Eye (tissue), 1 donor: ENCODE data around the gene FRMD5.

ENCODE experiments used
- DNase-seq: peaks from one replicate; pipeline ENCODE4 v3.0.0-alpha.2; 2015

Gene FRMD5

GRCh38 chr15:44159492-44159891 lies 35.6 kb downstream of the FRMD5 start:
- DNase-seq, result no peak

- DNase-seq, result no peak
Observed at GRCh38 chr15:44158111-44158510, 37.0 kb downstream of the FRMD5 start.

- DNase-seq, result peak; percentile 13
Observed at GRCh38 chr15:44157679-44158078, 37.4 kb downstream of the FRMD5 start.

GRCh38 chr15:44153352-44153751 lies 41.7 kb downstream of the FRMD5 start:
- DNase-seq, result no peak

- DNase-seq, result no peak
Observed at GRCh38 chr15:44149224-44149623, 45.8 kb downstream of the FRMD5 start.

GRCh38 chr15:44148580-44148979 lies 46.5 kb downstream of the FRMD5 start:
- DNase-seq, result no peak

GRCh38 chr15:44147636-44148035 lies 47.4 kb downstream of the FRMD5 start:
- DNase-seq, result no peak

- no peak for DNase-seq
Observed at GRCh38 chr15:44145495-44145894, 49.6 kb downstream of the FRMD5 start.

- DNase-seq, result no peak
Observed at GRCh38 chr15:44144992-44145391, 50.1 kb downstream of the FRMD5 start.

- DNase-seq, result no peak
Observed at GRCh38 chr15:44144184-44144583, 50.9 kb downstream of the FRMD5 start.

- no peak for DNase-seq
Observed at GRCh38 chr15:44137750-44138149, 57.3 kb downstream of the FRMD5 start.

GRCh38 chr15:44136991-44137477 lies 58.0 kb downstream of the FRMD5 start:
- no peak for DNase-seq

- DNase-seq, result no peak
Observed at GRCh38 chr15:44132057-44132456, 63.0 kb downstream of the FRMD5 start.

- no peak for DNase-seq
Observed at GRCh38 chr15:44130778-44131177, 64.3 kb downstream of the FRMD5 start.

GRCh38 chr15:44129911-44130310 lies 65.2 kb downstream of the FRMD5 start:
- no peak for DNase-seq

GRCh38 chr15:44128443-44128842 lies 66.6 kb downstream of the FRMD5 start:
- DNase-seq, result no peak

- no peak for DNase-seq
Observed at GRCh38 chr15:44125879-44126278, 69.2 kb downstream of the FRMD5 start.

GRCh38 chr15:44102675-44103254 lies 92.3 kb downstream of the FRMD5 start:
- peak; percentile 80 for DNase-seq

GRCh38 chr15:44101944-44102343 lies 93.1 kb downstream of the FRMD5 start:
- DNase-seq, result no peak

- no peak for DNase-seq
Observed at GRCh38 chr15:44101286-44101685, 93.8 kb downstream of the FRMD5 start.

- DNase-seq, result peak; percentile 37
Observed at GRCh38 chr15:44099671-44100070, 95.4 kb downstream of the FRMD5 start.

GRCh38 chr15:44097552-44097951 lies 97.5 kb downstream of the FRMD5 start:
- no peak for DNase-seq

- DNase-seq, result no peak
Observed at GRCh38 chr15:44096596-44096995, 98.5 kb downstream of the FRMD5 start.

GRCh38 chr15:44094781-44095180 lies 100.3 kb downstream of the FRMD5 start:
- no peak for DNase-seq

GRCh38 chr15:44093836-44094235 lies 101.2 kb downstream of the FRMD5 start:
- no peak for DNase-seq
